SH-SY5Y (cell line): Measurements from ENCODE around the gene PRKAA2.

Experiments
- GATA2 ChIP-seq: IDR thresholded peaks from 2 replicates; pipeline ENCODE4 v1.6.1; 2011; ENCODE audit warnings: mild to moderate bottlenecking, low read depth, low read length
- GATA3 ChIP-seq: IDR thresholded peaks from 2 replicates; pipeline ENCODE4 v1.6.1; 2011; ENCODE audit warnings: low read depth, mild to moderate bottlenecking, low read length, moderate library complexity

Gene PRKAA2

GRCh38 chr1:56683569-56683968 lies 38.5 kb downstream of the PRKAA2 start:
- TF ChIP-seq GATA3 (no peak), GATA2 (no peak)

- TF ChIP-seq GATA3 (no peak), GATA2 (no peak)
These were observed 41.1 kb downstream of the PRKAA2 start for GRCh38 chr1:56686169-56686568.

- TF ChIP-seq GATA3 (no peak), GATA2 (no peak)
These were observed 43.5 kb downstream of the PRKAA2 start for GRCh38 chr1:56688522-56689026.

GRCh38 chr1:56696663-56697062 lies 51.5 kb downstream of the PRKAA2 start:
- TF ChIP-seq GATA3 = no peak
- TF ChIP-seq GATA2 = no peak

- TF ChIP-seq GATA2 = no peak
- TF ChIP-seq GATA3 = no peak
These were observed 58.6 kb downstream of the PRKAA2 start for GRCh38 chr1:56703747-56704146.

- TF ChIP-seq GATA3 (no peak), GATA2 (no peak)
These were observed 62.3 kb downstream of the PRKAA2 start for GRCh38 chr1:56707379-56707778.

GRCh38 chr1:56709269-56709880 lies 64.3 kb downstream of the PRKAA2 start:
- TF ChIP-seq GATA2 (no peak), GATA3 (no peak)

- TF ChIP-seq GATA3 = no peak
- TF ChIP-seq GATA2 = no peak
These were observed 64.9 kb downstream of the PRKAA2 start for GRCh38 chr1:56709995-56710394.

GRCh38 chr1:56710646-56711045 lies 65.5 kb downstream of the PRKAA2 start:
- TF ChIP-seq GATA2 (no peak), GATA3 (no peak)

- TF ChIP-seq GATA2 (no peak), GATA3 (no peak)
These were observed 67.0 kb downstream of the PRKAA2 start for GRCh38 chr1:56712150-56712549.

- TF ChIP-seq GATA3 (no peak), GATA2 (no peak)
These were observed 68.0 kb downstream of the PRKAA2 start for GRCh38 chr1:56713112-56713511.

- TF ChIP-seq GATA2 (no peak), GATA3 (no peak)
These were observed 70.0 kb downstream of the PRKAA2 start for GRCh38 chr1:56715156-56715555.

- TF ChIP-seq GATA3 (no peak), GATA2 (no peak)
These were observed 74.1 kb downstream of the PRKAA2 start for GRCh38 chr1:56719171-56719570.

- TF ChIP-seq GATA2 (no peak), GATA3 (no peak)
These were observed 81.6 kb downstream of the PRKAA2 start for GRCh38 chr1:56726706-56727105.

- TF ChIP-seq GATA3 = no peak
- no peak for TF ChIP-seq GATA2
These were observed 83.8 kb downstream of the PRKAA2 start for GRCh38 chr1:56728964-56729363.

GRCh38 chr1:56745231-56745630 lies 100.1 kb downstream of the PRKAA2 start:
- TF ChIP-seq GATA2 (no peak), GATA3 (no peak)
